Smooth muscle cell (in vitro differentiated cells): ENCODE results near the gene GCFC2. TPM values are rescaled to one million over a fixed set of nuclear protein-coding genes. Genes with fewer than 3 reads are reported as not detected.
"Not testable (repeated sequence)": the region's sequence is repeated elsewhere in the genome, so short reads cannot be mapped to it uniquely, and the experiment has no call there.

Experiments
- DNase-seq: peaks from one replicate; lab custom pipeline; 2025; ENCODE audit not compliant: unreplicated experiment; lab: John Stamatoyannopoulos, UW
- H2AFZ ChIP-seq: fragments of 200-600 bp; sonication (generic); 2 replicates; pipeline ENCODE4 v1.6.0; 2016; ENCODE audit warnings: antibody characterized with exemption, low read depth, mild to moderate bottlenecking
- H3F3A ChIP-seq: fragments of 200-600 bp; sonication (generic); 2 replicates; pipeline ENCODE4 v1.6.0; 2017; ENCODE audit warnings: antibody characterized with exemption, low read depth
- H3K27ac ChIP-seq: fragments of 200-600 bp; sonication (generic); 2 replicates; pipeline ENCODE4 v1.5.1; 2016; ENCODE audit warnings: low read depth, mild to moderate bottlenecking
- H3K27me3 ChIP-seq: fragments of 200-600 bp; sonication (generic); 2 replicates; pipeline ENCODE4 v1.6.1; 2016; ENCODE audit warnings: low read depth, mild to moderate bottlenecking
- H3K36me3 ChIP-seq: fragments of 200-600 bp; sonication (generic); 2 replicates; pipeline ENCODE4 v1.5.1; 2016; ENCODE audit warnings: low read depth
- H3K4me1 ChIP-seq: fragments of 200-600 bp; sonication (generic); 2 replicates; pipeline ENCODE4 v1.5.1; 2016; ENCODE audit warnings: low read depth
- H3K4me2 ChIP-seq: fragments of 200-600 bp; sonication (generic); 2 replicates; pipeline ENCODE4 v1.6.0; 2016; ENCODE audit warnings: mild to moderate bottlenecking
- H3K4me3 ChIP-seq: fragments of 200-600 bp; sonication (generic); 2 replicates; pipeline ENCODE4 v1.5.1; 2016; ENCODE audit warnings: mild to moderate bottlenecking
- H3K79me2 ChIP-seq: fragments of 200-600 bp; sonication (generic); 2 replicates; pipeline ENCODE4 v1.6.0; 2016; ENCODE audit warnings: low read depth, mild to moderate bottlenecking
- H3K9ac ChIP-seq: fragments of 200-600 bp; sonication (generic); 2 replicates; pipeline ENCODE4 v1.6.0; 2016; ENCODE audit warnings: low read depth
- H3K9me3 ChIP-seq: fragments of 200-600 bp; sonication (generic); replicated peaks from 2 replicates; pipeline ENCODE4 v1.5.1; 2016; ENCODE audit warnings: low read depth
- H4K20me1 ChIP-seq: fragments of 200-600 bp; sonication (generic); 2 replicates; pipeline ENCODE4 v1.6.0; 2016; ENCODE audit warnings: low read depth
- CTCF ChIP-seq: fragments of 200-600 bp; sonication (generic); IDR thresholded peaks from 2 replicates; pipeline ENCODE4 v1.5.1; 2017; ENCODE audit warnings: borderline replicate concordance, mild to moderate bottlenecking, antibody characterized with exemption; ENCODE audit not compliant: insufficient read depth, poor library complexity, severe bottlenecking
- WGBS: methylation state at CpG from one replicate; pipeline ENCODE4 v1.1.7; 2016; ENCODE audit warnings: low lambda C conversion rate; 5-methylcytosine and 5-hydroxymethylcytosine counted together
- polyA plus RNA-seq: library from polyadenylated mRNA; unstranded; fragments of >200 nt; fragmentation: Nextera tagmentation; extraction: Ambion mirVana; gene quantifications from 2 replicates; pipeline ENCODE4 v1.2.1, GENCODE V29; 2016
- total RNA-seq: library from RNA; depleted of rRNA; stranded (reverse); fragments of >200 nt; gene quantifications from 2 replicates; pipeline ENCODE4 v1.2.3, GENCODE V29; 2014

GCFC2 gene
- total and polyA plus RNA-seq, 2 experiments from 2014 or later, result 5.7 to 11.5 TPM

GRCh38 chr2:75716406-75716805 lies 5.7 kb upstream of the GCFC2 start:
- Histone ChIP-seq H3K9me3 (no peaks in the 10 kb centered on the region), H3K4me1 (no peaks in the 10 kb centered on the region), H3K36me3 (no peaks in the 10 kb centered on the region), H2AFZ (no peak overlapping the region), H3K27ac (no peak overlapping the region), H4K20me1 (no peaks in the 10 kb centered on the region), H3K27me3 (no peaks in the 10 kb centered on the region), H3K9ac (no peak overlapping the region), H3K79me2 (no peaks in the 10 kb centered on the region), H3K4me3 (no peak overlapping the region), H3K4me2 (no peak overlapping the region), H3F3A (no peaks in the 10 kb centered on the region)
- no peak for DNase-seq
- 96% methylated on average over 3 of the region's 3 CpGs for WGBS
- no peak for TF ChIP-seq CTCF

GRCh38 chr2:75711590-75711989 lies 875 bp upstream of the GCFC2 start:
- not testable (repeated sequence) for H3K9ac ChIP-seq, H3K9me3 ChIP-seq, H3K4me3 ChIP-seq, H3K27me3 ChIP-seq, H3K27ac ChIP-seq, H3K79me2 ChIP-seq, DNase-seq, H3F3A ChIP-seq, H4K20me1 ChIP-seq, H3K36me3 ChIP-seq
- peak overlapping the region; percentile 89 for H2AFZ ChIP-seq
- H3K4me1 ChIP-seq, result peaks cover 17% of the 10 kb centered on the region
- H3K4me2 ChIP-seq, result peak overlapping the region; percentile 87
- over 99% methylated on average over 19 of the region's 31 CpGs for WGBS

GRCh38 chr2:75710220-75710576 lies 517 bp downstream of the GCFC2 start:
- H3K36me3 ChIP-seq, result no peaks in the 10 kb centered on the region
- no peaks in the 10 kb centered on the region for H4K20me1 ChIP-seq
- peaks cover 17% of the 10 kb centered on the region for H3K4me1 ChIP-seq
- no peaks in the 10 kb centered on the region for H3F3A ChIP-seq
- DNase-seq, result no peak
- no peaks in the 10 kb centered on the region for H3K79me2 ChIP-seq
- under 1% methylated on average over 11 of the region's 12 CpGs for WGBS
- peak overlapping the region; percentile 87 for H3K4me2 ChIP-seq
- TF ChIP-seq CTCF, result no peak
- peak overlapping the region; percentile 62 for H3K4me3 ChIP-seq
- peak overlapping the region; percentile 72 for H3K27ac ChIP-seq
- H2AFZ ChIP-seq, result peak overlapping the region; percentile 89
- no peaks in the 10 kb centered on the region for H3K27me3 ChIP-seq
- no peaks in the 10 kb centered on the region for H3K9me3 ChIP-seq
- peak overlapping the region; percentile 86 for H3K9ac ChIP-seq

GRCh38 chr2:75709297-75709696 lies 1.4 kb downstream of the GCFC2 start:
- Histone ChIP-seq H3K27me3 (no peaks in the 10 kb centered on the region), H3K4me3 (peak overlapping the region; percentile 62), H3K4me1 (peaks cover 17% of the 10 kb centered on the region), H3K79me2 (no peaks in the 10 kb centered on the region), H3F3A (no peaks in the 10 kb centered on the region), H3K9ac (no peak overlapping the region), H3K4me2 (peak overlapping the region; percentile 87), H4K20me1 (no peaks in the 10 kb centered on the region), H3K9me3 (no peaks in the 10 kb centered on the region), H2AFZ (no peak overlapping the region), H3K27ac (no peak overlapping the region), H3K36me3 (no peaks in the 10 kb centered on the region)
- DNase-seq, result no peak
- no peak for TF ChIP-seq CTCF
- WGBS, result 74% methylated on average over 3 of the region's 3 CpGs
